HEK293T (cell line): ENCODE data around the gene UNKL.

Experiments used
- BHLHE40 ChIP-seq: fragments of 450-650 bp; IDR thresholded peaks from 2 replicates; pipeline ENCODE4 v1.6.1; 2016; ENCODE audit warnings: mild to moderate bottlenecking, moderate library complexity, borderline replicate concordance
- CTBP1 ChIP-seq: fragments of 450-650 bp; IDR thresholded peaks from 2 replicates; pipeline ENCODE4 v1.6.1; 2016; ENCODE audit warnings: borderline replicate concordance
- ELF4 ChIP-seq: fragments of 450-650 bp; IDR thresholded peaks from 2 replicates; pipeline ENCODE4 v1.6.1; 2017; ENCODE audit warnings: antibody characterized with exemption
- FOXA1 ChIP-seq: fragments of 450-650 bp; IDR thresholded peaks from 2 replicates; pipeline ENCODE4 v1.6.1; 2016; ENCODE audit warnings: mild to moderate bottlenecking
- FOXK2 ChIP-seq: fragments of 450-650 bp; IDR thresholded peaks from 2 replicates; pipeline ENCODE4 v1.6.1; 2016; ENCODE audit warnings: mild to moderate bottlenecking
- FOXM1 ChIP-seq: fragments of 450-650 bp; IDR thresholded peaks from 2 replicates; pipeline ENCODE4 v1.6.1; 2017; ENCODE audit warnings: mild to moderate bottlenecking, borderline replicate concordance
- HDGF ChIP-seq: fragments of 450-650 bp; IDR thresholded peaks from 2 replicates; pipeline ENCODE4 v1.6.1; 2017; ENCODE audit warnings: antibody characterized with exemption, borderline replicate concordance
- NFRKB ChIP-seq: fragments of 450-650 bp; IDR thresholded peaks from 2 replicates; pipeline ENCODE4 v1.6.1; 2016; ENCODE audit warnings: mild to moderate bottlenecking, moderate library complexity
- SUZ12 ChIP-seq: fragments of 450-650 bp; IDR thresholded peaks from 2 replicates; pipeline ENCODE4 v1.6.1; 2016; ENCODE audit warnings: mild to moderate bottlenecking
- TARDBP ChIP-seq: fragments of 450-650 bp; IDR thresholded peaks from 2 replicates; pipeline ENCODE4 v1.6.1; 2016
- ZNF384 ChIP-seq: fragments of 450-650 bp; IDR thresholded peaks from 2 replicates; pipeline ENCODE4 v1.6.1; 2016

DNA sequence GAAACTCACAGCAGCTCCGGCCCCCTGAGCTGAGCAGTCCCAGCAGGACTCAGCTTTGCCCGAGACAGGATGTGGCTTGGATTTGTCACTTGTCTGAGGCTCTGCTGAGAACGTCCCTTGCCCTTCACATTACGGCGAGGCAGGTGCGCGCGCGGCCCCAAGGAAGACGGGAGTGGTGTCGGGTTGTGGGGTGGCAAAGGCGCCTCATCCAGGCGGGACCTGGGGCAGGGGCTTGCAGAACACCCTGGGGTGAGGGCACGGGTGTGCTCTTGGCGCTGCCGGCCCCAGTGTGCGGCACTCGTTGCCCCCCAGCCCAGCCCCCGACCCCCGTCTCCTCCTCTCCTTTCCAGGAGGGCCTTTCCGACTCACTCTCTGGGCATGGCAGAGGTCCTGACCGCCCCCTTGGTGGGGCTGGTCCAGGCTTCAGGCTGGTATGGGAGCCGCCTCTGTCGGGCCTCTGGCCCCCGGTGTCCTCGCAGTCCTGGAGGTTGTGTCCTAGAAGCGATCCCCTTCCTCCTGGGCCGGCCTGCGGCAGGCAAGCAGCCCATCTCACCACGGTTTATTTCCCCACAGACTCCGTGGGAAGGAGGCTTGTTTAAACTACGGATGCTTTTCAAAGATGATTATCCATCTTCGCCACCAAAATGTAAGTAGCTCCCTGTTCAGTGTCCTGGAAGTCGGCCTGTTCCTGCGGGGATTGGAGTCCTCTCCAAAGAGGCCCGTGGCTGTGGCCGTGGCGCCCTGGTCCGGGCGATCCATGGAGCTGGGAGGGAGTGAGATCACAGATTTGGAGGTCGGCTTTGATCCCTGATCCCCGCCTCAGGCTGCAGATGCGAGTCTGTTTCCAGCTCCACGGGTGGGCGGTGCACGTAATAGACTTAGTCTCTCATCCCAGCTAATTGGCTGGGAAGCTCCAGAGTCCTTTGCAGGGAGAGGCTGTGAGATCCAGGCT, 99.1 kb downstream of the UNKL start:
- no peak for TF ChIP-seq BHLHE40
- no peak for TF ChIP-seq CTBP1
- no peak for TF ChIP-seq ELF4
- no peak for TF ChIP-seq NFRKB
- TF ChIP-seq HDGF, result no peak
- TF ChIP-seq TARDBP, result no peak
- TF ChIP-seq SUZ12, result no peak
- no peak for TF ChIP-seq FOXM1
- no peak for TF ChIP-seq FOXK2
- TF ChIP-seq ZNF384, result no peak
- TF ChIP-seq FOXA1, result no peak
